ENCODE results near the gene MRPS21. TPM values are rescaled to one million over a fixed set of nuclear protein-coding genes. Genes with fewer than 3 reads are reported as not detected.

The MRPS21 gene
- total and polyA plus RNA-seq, 9 donors: 42.2 to 85.4 (median 64.8) TPM

DNA sequence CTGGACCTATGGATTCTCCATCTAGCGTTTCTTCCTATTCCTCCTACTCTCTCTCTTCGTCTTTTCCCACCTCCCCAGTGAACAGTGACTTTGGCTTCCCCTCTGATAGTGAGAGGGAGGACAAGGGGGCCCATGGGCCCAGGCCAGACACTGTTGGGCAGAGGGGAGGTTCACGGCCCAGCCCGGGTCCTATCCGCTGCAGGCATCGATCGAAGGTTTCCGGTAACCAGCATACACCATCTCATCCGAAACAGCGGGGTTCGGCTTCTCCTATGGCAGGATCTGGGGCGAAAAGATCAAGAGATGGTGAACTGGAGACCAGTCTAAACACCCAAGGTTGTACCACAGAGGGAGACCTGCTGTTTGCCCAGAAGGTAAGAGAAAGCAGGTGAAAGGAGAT lies 10.4 kb upstream of the MRPS21 start:
- Histone ChIP-seq H3K4me3 (peak overlapping the region; percentile 44), H3K4me1 (ENCODE audit: insufficient read depth) (peaks cover 8% of the 10 kb centered on the region), H3K36me3 (no peaks in the 10 kb centered on the region), H3K27ac (peak overlapping the region; percentile 79 to 81), H3K27me3 (no peaks in the 10 kb centered on the region), H3K9me3 (no peaks in the 10 kb centered on the region)
- peak in 1 of 5 donors; percentile 32 for DNase-seq
- intact Hi-C loops (cut with DNase I): loop anchor here in 1 of 4 donors (2.0 kb wide), 1 partner anchor 14 kb away; the partner anchor contains the start of gene APH1A
- WGBS, 3 donors: 68 to 69% (median 69%) methylated on average over 12 of the region's 12 CpGs
- TF ChIP-seq EP300 (IDR thresholded peaks at IDR 0.05) (no peak), POLR2A (IDR thresholded peaks at IDR 0.05) (no peak), CTCF (IDR thresholded peaks at IDR 0.05) (no peak)

GRCh38 chr1:150288382-150288781 lies 5.3 kb upstream of the MRPS21 start:
- H3K4me1 ChIP-seq (ENCODE audit: insufficient read depth): peaks cover 4% of the 10 kb centered on the region
- H3K36me3 ChIP-seq: no peaks in the 10 kb centered on the region
- 75 to 88% (median 80%) methylated on average over 1 of the region's 1 CpG for WGBS, 3 donors

GRCh38 chr1:150288822-150289221 lies 4.8 kb upstream of the MRPS21 start:
- Histone ChIP-seq H3K4me3 (no peak overlapping the region), H3K27me3 (no peaks in the 10 kb centered on the region), H3K36me3 (no peaks in the 10 kb centered on the region), H3K4me1 (ENCODE audit: insufficient read depth) (peaks cover 2% of the 10 kb centered on the region), H3K27ac (no peak overlapping the region), H3K9me3 (no peaks in the 10 kb centered on the region)
- 88 to 89% (median 89%) methylated on average over 4 of the region's 4 CpGs for WGBS, 3 donors
- TF ChIP-seq CTCF (IDR thresholded peaks at IDR 0.05) (no peak), POLR2A (IDR thresholded peaks at IDR 0.05) (no peak), EP300 (IDR thresholded peaks at IDR 0.05) (no peak)
- DNase-seq: no peak
- intact Hi-C loops (cut with DNase I): no loop called here

More at GRCh38 chr1:150288382-150288781, 5.3 kb upstream of the MRPS21 start:
- Histone ChIP-seq H3K9me3 (no peaks in the 10 kb centered on the region), H3K27ac (no peak overlapping the region), H3K4me3 (no peak overlapping the region), H3K27me3 (no peaks in the 10 kb centered on the region)
- intact Hi-C loops (cut with DNase I): no loop called here
- DNase-seq: no peak
- no peak for TF ChIP-seq EP300 (IDR thresholded peaks at IDR 0.05)
- TF ChIP-seq POLR2A (IDR thresholded peaks at IDR 0.05): no peak
- TF ChIP-seq CTCF (IDR thresholded peaks at IDR 0.05): no peak

DNA sequence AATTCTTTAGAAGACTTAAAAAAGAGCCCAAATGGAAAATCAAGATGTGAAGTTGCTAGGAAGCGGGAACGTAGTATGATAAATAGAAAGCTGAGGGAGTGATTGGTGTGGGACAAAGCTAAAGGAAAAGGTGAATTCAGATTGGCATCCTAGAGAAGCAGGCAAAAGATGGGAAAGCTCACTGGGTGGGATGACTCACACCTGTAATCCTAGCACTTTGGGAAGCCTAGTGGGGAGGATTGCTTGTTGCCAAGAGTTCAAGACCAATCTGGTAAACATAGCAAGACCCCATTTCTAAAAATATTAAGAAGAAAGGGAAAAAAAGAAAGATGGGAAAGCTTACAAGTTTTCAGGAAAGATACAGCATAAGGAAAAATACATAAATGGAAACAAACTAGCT lies 1.8 kb downstream of the MRPS21 start:
- H3K27ac ChIP-seq: no peak overlapping the region
- no peak for TF ChIP-seq EP300 (IDR thresholded peaks at IDR 0.05)
- no peak for TF ChIP-seq CTCF (IDR thresholded peaks at IDR 0.05)
- TF ChIP-seq POLR2A (IDR thresholded peaks at IDR 0.05): no peak
- no peak overlapping the region for H3K4me3 ChIP-seq
- DNase-seq: no peak
- no peaks in the 10 kb centered on the region for H3K9me3 ChIP-seq
- WGBS, 3 donors: 92 to 95% (median 94%) methylated on average over 2 of the region's 2 CpGs
- peaks cover 5% of the 10 kb centered on the region for H3K4me1 ChIP-seq (ENCODE audit: insufficient read depth)
- H3K36me3 ChIP-seq: no peaks in the 10 kb centered on the region
- H3K27me3 ChIP-seq: no peaks in the 10 kb centered on the region
- intact Hi-C loops (cut with DNase I): no loop called here

Data from ovary (tissue), 9 donors.